ENCODE measurements around the gene KIF1A. TPM values are rescaled to one million over a fixed set of nuclear protein-coding genes. Genes with fewer than 3 reads are reported as not detected.
A peak's percentile ranks its signal among the peaks of the same experiment; 100 is the strongest.

The KIF1A gene
- total and polyA plus RNA-seq, 2 of the 8 experiments (the other 6 are each of a cell fraction or from before 2014, with no cell fraction given): 61.3 to 281 TPM

GRCh38 chr2:240851078-240851991 is 31.3 kb upstream of the KIF1A start:
- no peak overlapping the region for H4K91ac ChIP-seq (replicated peaks; ENCODE audit: insufficient read length, low read length)
- H3K4me2 ChIP-seq (ENCODE audit: insufficient read depth in 1 of 2, low read depth in 2 of 2, low read length in 2 of 2): no peak overlapping the region
- no peaks in the 10 kb centered on the region for H4K20me1 ChIP-seq (replicated peaks in 1 of 2; ENCODE audit: control insufficient read depth in 1 of 2, insufficient read depth in 2 of 2, low read length in 2 of 2)
- H3K9ac ChIP-seq (replicated peaks in 1 of 4; ENCODE audit: extremely low read depth in 1 of 4, low read depth in 3 of 4, low read length in 3 of 4): no peak overlapping the region
- H4K8ac ChIP-seq (ENCODE audit: extremely low read depth, insufficient read depth, low read length): 0 out of 2 replicates have a peak overlapping the region, but pooled peaks have one; percentile 4
- H3K18ac ChIP-seq (ENCODE audit: extremely low read depth, low read length): no peak overlapping the region
- no peak overlapping the region for H3K56ac ChIP-seq (replicated peaks; ENCODE audit: insufficient read length, low read depth, low read length)
- H3K9me3 ChIP-seq (ENCODE audit: insufficient read depth in 2 of 2, low read depth in 1 of 2, low read length in 1 of 2): peaks cover 0 to 7% of the 10 kb centered on the region in 2 experiments; a peak in 1 of 4 replicates
- H3K4me1 ChIP-seq (replicated peaks in 1 of 4; ENCODE audit: control insufficient read depth in 3 of 4, insufficient read depth in 4 of 4, low read length in 3 of 4): peaks cover 0 to 4% (median under 1%) of the 10 kb centered on the region in 4 experiments; a peak in 2 of 7 replicates
- H4K5ac ChIP-seq (ENCODE audit: insufficient read length, low read depth, low read length): no peak overlapping the region
- H3K27ac ChIP-seq (ENCODE audit: low read depth, low read length): no peak overlapping the region
- 0 out of 2 replicates have a peak overlapping the region, but pooled peaks have one; percentile 61 for H2BK15ac ChIP-seq (ENCODE audit: low read length)
- WGBS, 2 experiments (ENCODE audit: extremely low coverage in 1 of 2, insufficient coverage in 1 of 2, insufficient read length in 1 of 2, insufficient replicate concordance in 2 of 2, low coverage in 1 of 2, low lambda C conversion rate in 2 of 2, missing lambda C conversion rate in 1 of 2): 57% methylated on average over 33 of the region's 33 CpGs; no CpG with 5 or more reads in 1 of the 2 experiments
- no peaks in the 10 kb centered on the region for H3K79me2 ChIP-seq (ENCODE audit: control insufficient read depth in 1 of 2, insufficient read depth in 2 of 2, low read length in 2 of 2)
- H3K36me3 ChIP-seq (ENCODE audit: control insufficient read depth in 2 of 4, insufficient read depth in 4 of 4, low read length in 3 of 4): no peaks in the 10 kb centered on the region
- H2AFZ ChIP-seq (ENCODE audit: low read length): no peak overlapping the region
- H3K79me1 ChIP-seq (ENCODE audit: low read depth, low read length): no peaks in the 10 kb centered on the region
- peak; percentile 73 for FAIRE-seq
- no peak overlapping the region for H2BK20ac ChIP-seq (ENCODE audit: low read length)
- POLR2A ChIA-PET (ENCODE audit: partially characterized antibody): no interaction called here
- CTCF ChIA-PET (ENCODE audit: partially characterized antibody): interaction anchor here (0.7 to 2.7 kb wide), 36 partner anchors 9 to 1027 kb away, joined by 3 to 20 read pairs (median 3); partner anchors contain the start of gene AGXT
- no peak overlapping the region for H2BK12ac ChIP-seq (ENCODE audit: low read depth, low read length)
- H3K23me2 ChIP-seq (ENCODE audit: low read depth, low read length): 0 out of 2 replicates have a peak, but pooled peaks cover 2% of the 10 kb centered on the region
- no peak overlapping the region for H2AK5ac ChIP-seq (ENCODE audit: low read depth, low read length)
- no peak overlapping the region for H2BK120ac ChIP-seq (replicated peaks; ENCODE audit: low read depth, low read length)
- no peak overlapping the region for H2BK5ac ChIP-seq (ENCODE audit: low read depth, low read length)
- no peak overlapping the region for H3K23ac ChIP-seq (ENCODE audit: insufficient read length)
- no peak overlapping the region for H3K4ac ChIP-seq (replicated peaks; ENCODE audit: insufficient read length, low read depth, low read length)
- peak; percentile 78 to 98 for DNase-seq (ENCODE audit: low read depth in 1 of 2, low spot score in 2 of 2)
- H3K27me3 ChIP-seq (replicated peaks in 1 of 4; ENCODE audit: control insufficient read depth in 3 of 4, extremely low read depth in 1 of 4, insufficient read depth in 3 of 4, low read length in 3 of 4): no peaks in the 10 kb centered on the region
- H3K14ac ChIP-seq (ENCODE audit: insufficient read length): no peak overlapping the region
- H3K4me3 ChIP-seq (ENCODE audit: extremely low read depth in 1 of 4, insufficient read depth in 2 of 4, low read depth in 3 of 4, low read length in 4 of 4): no peak overlapping the region
- TF ChIP-seq CTBP2 (IDR thresholded peaks at IDR 0.05; ENCODE audit: borderline replicate concordance, insufficient read depth, insufficient read length, low read length) (no peak), CREB1 (IDR thresholded peaks at IDR 0.05) (0 out of 2 replicates have a peak, but pooled peaks have one; percentile 23), PHF8 (conservative IDR thresholded peaks at IDR 0.05; ENCODE audit: low read depth, low read length) (no peak), EZH2 (IDR thresholded peaks at IDR 0.05; ENCODE audit: low read depth, low read length, severe bottlenecking) (no peak), MAX (IDR thresholded peaks at IDR 0.05) (peak; percentile 63; the same call in 1 of the 2 replicates), SIN3A (conservative IDR thresholded peaks at IDR 0.05 in 1 of 2, IDR thresholded peaks at IDR 0.05 in 1 of 2; ENCODE audit: low read depth in 1 of 2, low read length in 2 of 2) (peak; percentile 86 to 93; a peak in 3 of 4 replicates), TAF1 (IDR thresholded peaks at IDR 0.05; ENCODE audit: low read depth, low read length) (no peak), CBX8 (IDR thresholded peaks at IDR 0.05; ENCODE audit: borderline replicate concordance, low read depth, low read length) (no peak), BCL11A (IDR thresholded peaks at IDR 0.05; ENCODE audit: low read depth in 2 of 2, low read length in 2 of 2) (no peak), MAFK (IDR thresholded peaks at IDR 0.05; ENCODE audit: low read depth, low read length) (no peak)
